H1 (cell line): Measurements from ENCODE around the gene GNAS. TPM values are rescaled to one million over a fixed set of nuclear protein-coding genes. Genes with fewer than 3 reads are reported as not detected.

ENCODE experiments used
- CTCF ChIA-PET: fragments of 300-600 bp; sonication (Branson Sonifier 250); formaldehyde crosslinking; loops from one replicate; lab custom pipeline; 2021; ENCODE audit not compliant: partially characterized antibody; lab: Charles Lee
- POLR2A ChIA-PET: fragments of 300-600 bp; sonication (Branson Sonifier 250); formaldehyde crosslinking; loops from one replicate; lab custom pipeline; 2021; ENCODE audit warnings: inconsistent platforms; ENCODE audit not compliant: partially characterized antibody; lab: Charles Lee
- DNase-seq, 2 experiments: peaks; one replicate each; pipeline versions ENCODE4 v3.0.0 to v3.0.0-alpha.2; 2010 to 2022; ENCODE audit warnings: low spot score in 2 of 2, low read depth in 1 of 2, mixed read lengths in 1 of 2
- FAIRE-seq: peaks from 2 replicates; lab custom pipeline; 2011; peaks lifted over from hg19 to GRCh38; lab: Jason Lieb, UNC
- H2AFZ ChIP-seq: 2 replicates; pipeline ENCODE4 v1.8.1; 2012; ENCODE audit warnings: low read length, inconsistent platforms
- H2AK5ac ChIP-seq: 2 replicates; pipeline ENCODE4 v1.6.1; 2013; ENCODE audit warnings: low read depth, low read length
- H2BK120ac ChIP-seq: replicated peaks from 2 replicates; pipeline ENCODE3; 2013; ENCODE audit warnings: low read depth, low read length, inconsistent platforms
- H2BK12ac ChIP-seq: 2 replicates; pipeline ENCODE4 v1.6.1; 2013; ENCODE audit warnings: low read depth, low read length
- H2BK15ac ChIP-seq: 2 replicates; pipeline ENCODE4 v1.6.1; 2013; ENCODE audit warnings: low read length
- H2BK20ac ChIP-seq: 2 replicates; pipeline ENCODE4 v1.6.1; 2013; ENCODE audit warnings: low read length
- H2BK5ac ChIP-seq: 2 replicates; pipeline ENCODE4 v1.6.1; 2013; ENCODE audit warnings: low read depth, low read length
- H3K14ac ChIP-seq: 2 replicates; pipeline ENCODE4 v1.6.1; 2013; ENCODE audit warnings: inconsistent platforms; ENCODE audit not compliant: insufficient read length
- H3K18ac ChIP-seq: 2 replicates; pipeline ENCODE4 v1.6.1; 2013; ENCODE audit warnings: low read length; ENCODE audit errors: extremely low read depth
- H3K23ac ChIP-seq: 2 replicates; pipeline ENCODE4 v1.6.1; 2013; ENCODE audit warnings: inconsistent platforms; ENCODE audit not compliant: insufficient read length
- H3K23me2 ChIP-seq: 2 replicates; pipeline ENCODE4 v1.6.1; 2013; ENCODE audit warnings: low read depth, low read length
- H3K27ac ChIP-seq: 2 replicates; pipeline ENCODE4 v1.6.1; 2011; ENCODE audit warnings: low read depth, low read length, inconsistent platforms
- H3K27me3 ChIP-seq, 4 experiments: replicated peaks in 1 of 4; 1 replicate in 1 of 4; 2 replicates in 3 of 4; pipeline versions ENCODE4 v1.6.1 to v1.8.1; 2011 to 2013; ENCODE audit warnings: low read length in 3 of 4, mild to moderate bottlenecking in 3 of 4, inconsistent platforms in 2 of 4, mixed read lengths in 2 of 4, moderate library complexity in 1 of 4; ENCODE audit not compliant: control insufficient read depth in 3 of 4, insufficient read depth in 3 of 4; ENCODE audit errors: extremely low read depth in 1 of 4
- H3K36me3 ChIP-seq, 4 experiments: 2 replicates each; pipeline versions ENCODE4 v1.6.1 to v1.8.1; 2011 to 2013; ENCODE audit warnings: mild to moderate bottlenecking in 4 of 4, low read length in 3 of 4, moderate library complexity in 2 of 4, control low read depth in 1 of 4, inconsistent platforms in 1 of 4; ENCODE audit not compliant: insufficient read depth in 4 of 4, control insufficient read depth in 2 of 4
- H3K4ac ChIP-seq: replicated peaks from 2 replicates; pipeline ENCODE3; 2013; ENCODE audit warnings: low read length, low read depth, mixed read lengths, inconsistent platforms; ENCODE audit not compliant: insufficient read length
- H3K4me1 ChIP-seq, 4 experiments: replicated peaks in 1 of 4; 1 replicate in 1 of 4; 2 replicates in 3 of 4; pipeline versions ENCODE4 v1.6.1 to v1.8.1; 2011 to 2013; ENCODE audit warnings: low read length in 3 of 4, inconsistent platforms in 2 of 4, mixed read lengths in 1 of 4; ENCODE audit not compliant: insufficient read depth in 4 of 4, control insufficient read depth in 3 of 4
- H3K4me2 ChIP-seq, 2 experiments: 2 replicates each; pipeline versions ENCODE4 v1.6.1 to v1.8.1; 2011 to 2013; ENCODE audit warnings: low read depth in 2 of 2, low read length in 2 of 2, control low read depth in 1 of 2, inconsistent platforms in 1 of 2, mild to moderate bottlenecking in 1 of 2; ENCODE audit not compliant: insufficient read depth in 1 of 2
- H3K4me3 ChIP-seq, 4 experiments: fragments of 200-600, 300-600 bp in 1 of 4; sonication (generic), shearing (Covaris generic), sonication (Bioruptor Twin) in 1 of 4; 2 replicates each; pipeline versions ENCODE4 v1.5.1 to v1.8.1; 2011 to 2016; ENCODE audit warnings: low read length in 4 of 4, low read depth in 3 of 4, control low read depth in 2 of 4, inconsistent platforms in 2 of 4, mild to moderate bottlenecking in 2 of 4, mixed read lengths in 1 of 4, moderate library complexity in 1 of 4; ENCODE audit not compliant: insufficient read depth in 2 of 4; ENCODE audit errors: extremely low read depth in 1 of 4
- H3K56ac ChIP-seq: replicated peaks from 2 replicates; pipeline ENCODE3; 2013; ENCODE audit warnings: low read depth, mild to moderate bottlenecking, mixed read lengths, low read length, inconsistent platforms; ENCODE audit not compliant: insufficient read length
- H3K79me1 ChIP-seq: 2 replicates; pipeline ENCODE4 v1.6.1; 2013; ENCODE audit warnings: low read depth, low read length, control low read depth
- H3K79me2 ChIP-seq, 2 experiments: 2 replicates each; pipeline versions ENCODE4 v1.6.1 to v1.8.1; 2012 to 2013; ENCODE audit warnings: low read length in 2 of 2, mild to moderate bottlenecking in 2 of 2, inconsistent platforms in 1 of 2; ENCODE audit not compliant: insufficient read depth in 2 of 2, control insufficient read depth in 1 of 2
- H3K9ac ChIP-seq, 4 experiments: replicated peaks in 1 of 4; 1 replicate in 1 of 4; 2 replicates in 3 of 4; pipeline versions ENCODE4 v1.6.1 to v1.8.1; 2011 to 2013; ENCODE audit warnings: low read depth in 3 of 4, low read length in 3 of 4, control low read depth in 2 of 4, mild to moderate bottlenecking in 2 of 4, moderate library complexity in 2 of 4, inconsistent platforms in 1 of 4; ENCODE audit errors: extremely low read depth in 1 of 4
- H3K9me3 ChIP-seq, 2 experiments: 2 replicates each; pipeline versions ENCODE4 v1.6.1 to v1.8.1; 2012 to 2013; ENCODE audit warnings: mild to moderate bottlenecking in 2 of 2, moderate library complexity in 2 of 2, control low read depth in 1 of 2, inconsistent platforms in 1 of 2, low read depth in 1 of 2, low read length in 1 of 2, mixed read lengths in 1 of 2; ENCODE audit not compliant: insufficient read depth in 2 of 2
- H4K20me1 ChIP-seq, 2 experiments: replicated peaks in 1 of 2; 2 replicates each; pipeline versions ENCODE3 to v1.8.1; 2011 to 2013; ENCODE audit warnings: inconsistent platforms in 2 of 2, low read length in 2 of 2, mild to moderate bottlenecking in 1 of 2; ENCODE audit not compliant: insufficient read depth in 2 of 2, control insufficient read depth in 1 of 2
- H4K5ac ChIP-seq: 2 replicates; pipeline ENCODE4 v1.6.1; 2013; ENCODE audit warnings: low read length, low read depth, mixed read lengths, inconsistent platforms; ENCODE audit not compliant: insufficient read length
- H4K8ac ChIP-seq: 2 replicates; pipeline ENCODE4 v1.8.0; 2013; ENCODE audit warnings: mild to moderate bottlenecking, moderate library complexity, low read length, inconsistent platforms; ENCODE audit not compliant: insufficient read depth; ENCODE audit errors: extremely low read depth
- H4K91ac ChIP-seq: replicated peaks from 2 replicates; pipeline ENCODE3; 2013; ENCODE audit warnings: low read length, mixed read lengths, inconsistent platforms; ENCODE audit not compliant: insufficient read length
- HDAC6 ChIP-seq: IDR thresholded peaks from one replicate; pipeline ENCODE4 v1.7.1; 2012; ENCODE audit warnings: low read depth, mild to moderate bottlenecking, inconsistent platforms, low read length, moderate library complexity
- NANOG ChIP-seq: IDR thresholded peaks from 2 replicates; pipeline ENCODE4 v1.6.1; 2011; ENCODE audit warnings: low read length, low read depth, mild to moderate bottlenecking, inconsistent platforms; ENCODE audit not compliant: insufficient read depth, poor library complexity, severe bottlenecking
- TEAD4 ChIP-seq: IDR thresholded peaks from 2 replicates; pipeline ENCODE4 v1.6.1; 2012; ENCODE audit warnings: low read depth, low read length, inconsistent platforms, mixed read lengths
- WGBS, 2 experiments: shearing (Covaris generic) in 1 of 2; methylation state at CpG; one replicate each; pipeline versions ENCODE4 v1.1.6 to v1.1.7; 2013 to 2015; ENCODE audit warnings: low lambda C conversion rate in 2 of 2, mixed read lengths in 2 of 2, inconsistent platforms in 1 of 2, low coverage in 1 of 2, missing lambda C conversion rate in 1 of 2; ENCODE audit not compliant: insufficient replicate concordance in 2 of 2, insufficient coverage in 1 of 2, insufficient read length in 1 of 2; ENCODE audit errors: extremely low coverage in 1 of 2, missing lambda C conversion rate in 1 of 2; 5-methylcytosine and 5-hydroxymethylcytosine counted together
- polyA plus RNA-seq, 7 experiments: library from polyadenylated mRNA; depleted of rRNA in 3 of 7; stranded (reverse) in 5 of 7; unstranded in 2 of 7; fragments of >200 nt in 5 of 7; fragments of 200-250 nt in 2 of 7; gene quantifications; 1 replicate in 5 of 7; 2 replicates in 1 of 7; 4 replicates in 1 of 7; pipeline versions ENCODE4 v1.2.1 to v1.2.3, GENCODE V29; 2011 to 2013; ENCODE audit warnings: missing spikeins in 2 of 7, mixed read lengths in 2 of 7
- total RNA-seq: library from RNA; stranded (reverse); fragmentation: NEBNext Ultra II Directional; extraction: Animal tissue kit (Norgen Biotek cat#: 25700); gene quantifications from 2 replicates; pipeline ENCODE4 v1.2.1, GENCODE V29; 2021

Gene GNAS
- total and polyA plus RNA-seq, 2 of the 8 experiments (the other 6 are each of a cell fraction or from before 2014, with no cell fraction given): 989 to 1,613 TPM

GRCh38 chr20:58825450-58825849 lies 27.1 kb upstream of the GNAS start:
- Histone ChIP-seq H2AFZ (no peak overlapping the region), H3K27ac (no peak overlapping the region), H2BK120ac (no peak overlapping the region), H3K4ac (no peak overlapping the region), H4K5ac (no peak overlapping the region), H3K18ac (no peak overlapping the region), H2BK12ac (no peak overlapping the region), H3K23me2 (peaks cover 7% of the 10 kb centered on the region; the same call in 1 of the 2 replicates), H2BK5ac (no peak overlapping the region), H3K36me3 (peaks cover 2 to 42% (median 13%) of the 10 kb centered on the region in 4 experiments; a peak in 6 of 8 replicates), H2BK20ac (no peak overlapping the region), H3K56ac (no peak overlapping the region), H3K23ac (no peak overlapping the region), H4K8ac (no peak overlapping the region), H3K4me1 (0 out of 7 replicates have a peak, but pooled peaks cover 0 to 2% (median 0%) of the 10 kb centered on the region in 4 experiments), H3K14ac (no peak overlapping the region), H3K4me2 (no peak overlapping the region), H2AK5ac (no peak overlapping the region), H3K9me3 (peaks cover 0 to 3% of the 10 kb centered on the region in 2 experiments; a peak in 1 of 4 replicates), H4K91ac (no peak overlapping the region), H3K9ac (no peak overlapping the region), H3K79me2 (peaks cover 5 to 54% of the 10 kb centered on the region in 2 experiments; a peak in 3 of 4 replicates), H3K27me3 (no peaks in the 10 kb centered on the region), H3K4me3 (no peak overlapping the region), H3K79me1 (peaks cover 5% of the 10 kb centered on the region), H2BK15ac (no peak overlapping the region), H4K20me1 (peaks cover 7 to 17% of the 10 kb centered on the region in 2 experiments)
- ChIA-PET CTCF (interaction anchor here (0.7 to 1.4 kb wide), 3 partner anchors 9 to 15 kb away, joined by 3 to 4 read pairs (median 4); no protein-coding TSS in a partner anchor), POLR2A (interaction anchor here (1.1 to 6.2 kb wide), 4 partner anchors 9 to 186 kb away, joined by 3 to 64 read pairs (median 32); no protein-coding TSS in a partner anchor)
- DNase-seq (no peak), FAIRE-seq (no peak)
- WGBS, 2 experiments: 94% methylated on average over 6 of the region's 6 CpGs; no CpG with 5 or more reads in 1 of the 2 experiments
- TF ChIP-seq HDAC6: no peak
- no peak for TF ChIP-seq TEAD4
- no peak for TF ChIP-seq NANOG
